HG02840 (cell line): ENCODE measurements around the gene MBOAT7.
"Not testable (repeated sequence)": the region's sequence is repeated elsewhere in the genome, so short reads cannot be mapped to it uniquely, and the experiment has no call there.

Experiments used
- ATAC-seq: cut with Tn5 transposase; IDR thresholded peaks from one replicate; pipeline ENCODE4 v1.9.1; 2021; ENCODE audit warnings: mild to moderate bottlenecking, moderate library complexity, moderate number of reproducible peaks; ENCODE audit not compliant: unreplicated experiment, low FRiP score

Gene MBOAT7

GRCh38 chr19:54189145-54189734, at the start of gene MBOAT7:
Gene MBOAT7, minus strand, starts transcription at chr19:54189580. Its CDS starts 1,072 bp downstream, at chr19:54188508.
- peak; percentile 8 for ATAC-seq

DNA sequence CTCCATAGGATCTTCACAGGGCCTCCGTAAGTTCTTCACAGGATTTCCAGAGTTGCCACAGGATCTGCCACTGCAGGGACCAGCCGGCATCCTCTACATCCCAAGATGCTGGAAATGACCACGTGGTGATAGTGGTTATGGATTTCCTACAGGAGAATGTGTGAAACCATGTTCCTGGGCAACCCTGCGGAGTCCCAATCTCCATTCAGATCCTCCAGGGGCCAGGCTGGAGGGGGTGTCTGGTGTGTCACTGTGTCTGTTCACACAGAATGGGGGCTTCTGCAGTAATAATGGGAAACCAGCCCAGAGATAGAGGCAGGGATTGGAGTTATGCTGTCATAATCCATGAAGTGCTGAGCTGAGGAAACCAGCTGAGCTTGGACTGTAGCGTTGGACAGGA, 44.6 kb upstream of the MBOAT7 start:
- ATAC-seq: no peak

GRCh38 chr19:54231077-54231931, 41.9 kb upstream of the MBOAT7 start:
- ATAC-seq: peak; percentile 63

- no peak for ATAC-seq
Observed at GRCh38 chr19:54230031-54230430, 40.7 kb upstream of the MBOAT7 start.

- ATAC-seq: no peak
Observed at GRCh38 chr19:54229146-54229545, 39.8 kb upstream of the MBOAT7 start.

DNA sequence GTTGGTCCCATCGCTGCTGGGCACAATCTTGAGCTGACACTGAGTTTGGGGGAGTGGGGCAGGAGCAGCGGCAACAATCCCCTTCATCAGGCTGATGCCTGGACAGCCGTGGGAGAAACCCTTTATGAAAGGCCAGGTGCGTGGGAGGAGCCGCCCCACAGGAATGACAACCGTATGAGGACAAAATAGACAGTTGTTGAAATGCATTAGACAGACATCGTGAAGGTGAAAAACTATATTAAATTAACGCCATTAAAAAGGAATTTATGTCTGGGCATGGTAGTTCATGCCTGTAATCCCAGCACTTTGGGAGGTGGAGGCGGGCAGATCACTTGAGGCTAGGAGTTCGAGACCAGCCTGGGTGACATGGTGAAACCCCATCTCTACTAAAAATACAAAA, 35.2 kb upstream of the MBOAT7 start:
- not testable (repeated sequence) for ATAC-seq

- not testable (repeated sequence) for ATAC-seq
Observed at GRCh38 chr19:54223937-54224281, 34.5 kb upstream of the MBOAT7 start.

DNA sequence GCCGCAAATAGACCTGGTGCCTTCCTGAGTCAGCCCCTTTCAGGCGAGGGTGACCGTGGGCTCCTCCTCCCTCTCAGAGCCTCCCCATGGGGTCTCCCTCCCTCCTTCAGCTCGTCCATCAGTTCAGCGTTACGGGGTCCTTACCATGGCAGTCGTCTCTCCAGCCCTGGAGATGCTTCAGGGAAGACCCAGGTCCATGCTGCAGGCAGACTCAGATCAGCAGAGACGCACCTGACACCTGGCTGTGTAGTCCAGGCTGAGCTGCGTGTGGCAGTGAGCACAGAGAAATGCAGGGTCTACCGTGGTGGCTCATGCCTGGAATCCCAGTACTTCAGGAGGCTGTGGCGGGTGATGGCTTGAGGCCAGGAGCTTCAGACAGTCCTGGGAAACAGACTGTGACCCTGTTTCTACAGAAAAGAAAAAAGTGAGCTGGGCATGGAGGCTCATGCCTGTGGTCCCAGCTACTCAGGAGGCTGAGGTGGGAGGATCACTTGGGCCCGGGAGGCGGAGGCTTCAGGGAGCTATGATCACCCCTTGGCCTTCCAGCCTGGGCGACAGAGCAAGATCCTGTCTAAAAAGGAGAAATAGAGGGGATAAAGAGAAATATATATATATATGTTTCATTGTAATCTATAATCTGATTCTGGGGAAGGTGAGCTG, 34.0 kb upstream of the MBOAT7 start:
- ATAC-seq: not testable (repeated sequence)

- not testable (repeated sequence) for ATAC-seq
Observed at GRCh38 chr19:54222474-54223276, 33.3 kb upstream of the MBOAT7 start, which contains the start of gene LILRB3. Gene LILRB3, minus strand, starts transcription at chr19:54223007. Its CDS starts 31 bp downstream, at chr19:54222976.

- ATAC-seq: not testable (repeated sequence)
Observed at GRCh38 chr19:54221947-54222346, 32.6 kb upstream of the MBOAT7 start.

DNA sequence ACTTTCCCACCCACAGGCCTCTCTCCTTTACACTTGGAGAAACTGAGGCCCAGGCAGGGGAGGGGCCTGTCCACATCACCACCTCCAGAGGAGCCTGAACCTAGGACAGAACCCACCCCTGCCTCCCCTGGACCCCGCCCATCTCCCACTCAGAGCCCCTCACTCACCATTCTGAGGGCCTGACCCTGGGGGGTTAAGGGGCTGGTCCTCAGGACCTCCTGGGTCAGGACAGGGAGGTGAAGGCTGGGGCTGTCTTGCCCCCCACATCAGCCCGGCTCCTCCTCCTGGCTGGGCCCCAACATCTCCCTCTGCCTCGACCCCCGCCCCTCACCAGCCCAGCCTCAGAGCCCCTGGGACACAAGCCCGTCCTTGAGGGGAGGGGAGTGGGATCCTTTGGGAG, 30.3 kb upstream of the MBOAT7 start:
- ATAC-seq: not testable (repeated sequence)

- no peak for ATAC-seq
Observed at GRCh38 chr19:54218960-54219661, 29.7 kb upstream of the MBOAT7 start.

DNA sequence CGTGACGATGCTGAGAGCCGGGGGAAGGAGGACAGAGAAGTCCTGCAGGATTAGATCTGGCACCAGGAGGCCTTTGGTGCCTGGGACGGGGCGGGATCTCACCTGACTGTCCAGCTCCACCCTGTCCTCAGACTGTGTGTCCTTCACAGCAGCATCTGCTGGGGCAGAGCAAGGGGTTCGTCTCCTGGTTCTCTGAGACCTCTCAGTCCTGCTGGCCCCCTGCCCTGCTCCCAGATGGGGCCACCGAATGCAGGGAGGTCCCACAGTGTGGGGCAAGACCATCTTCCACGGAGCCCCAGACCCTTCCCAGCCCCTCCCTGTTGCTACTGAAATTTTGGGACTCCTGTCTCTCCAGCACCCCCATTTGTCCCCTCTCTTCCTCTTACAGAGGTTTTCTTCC, 28.9 kb upstream of the MBOAT7 start:
- ATAC-seq: no peak

DNA sequence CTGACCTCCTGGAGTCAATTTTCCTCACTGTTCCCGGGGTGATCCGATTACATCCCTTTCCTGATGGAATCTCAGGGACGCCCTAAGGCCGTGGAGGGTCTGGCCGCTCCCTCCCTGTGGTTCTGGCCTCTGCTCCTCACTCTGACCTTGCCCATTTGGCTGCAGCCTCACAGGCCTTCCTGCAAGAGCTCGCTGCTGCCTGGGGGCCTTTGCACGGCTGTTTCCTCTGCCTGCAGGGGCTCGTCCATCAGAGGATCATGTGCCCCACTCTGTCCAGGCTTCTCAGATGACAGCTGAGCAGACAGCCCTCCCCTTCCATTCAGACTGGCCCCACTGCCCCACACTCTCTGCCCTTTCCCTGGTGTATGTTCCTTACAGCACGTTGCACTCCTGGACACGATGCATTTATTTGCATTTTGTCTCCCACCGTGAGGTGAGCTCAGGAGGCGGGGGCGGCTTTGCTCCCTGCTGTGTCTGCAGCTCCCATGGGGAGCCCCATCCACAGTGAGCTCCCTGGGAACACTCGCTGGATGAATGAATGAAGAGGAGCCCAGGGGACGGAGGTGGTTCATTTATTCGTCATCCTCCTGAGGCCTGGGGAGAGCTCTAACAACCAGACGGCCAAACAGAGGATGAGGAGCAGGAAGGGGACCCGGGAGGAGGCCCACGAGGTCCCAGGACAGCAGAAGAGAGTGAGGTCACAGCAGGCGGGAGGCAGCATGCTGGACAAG, 28.3 kb upstream of the MBOAT7 start:
- not testable (repeated sequence) for ATAC-seq

- ATAC-seq: no peak
Observed at GRCh38 chr19:54216869-54217268, 27.5 kb upstream of the MBOAT7 start.

- ATAC-seq: not testable (repeated sequence)
Observed at GRCh38 chr19:54214734-54215133, 25.4 kb upstream of the MBOAT7 start.

DNA sequence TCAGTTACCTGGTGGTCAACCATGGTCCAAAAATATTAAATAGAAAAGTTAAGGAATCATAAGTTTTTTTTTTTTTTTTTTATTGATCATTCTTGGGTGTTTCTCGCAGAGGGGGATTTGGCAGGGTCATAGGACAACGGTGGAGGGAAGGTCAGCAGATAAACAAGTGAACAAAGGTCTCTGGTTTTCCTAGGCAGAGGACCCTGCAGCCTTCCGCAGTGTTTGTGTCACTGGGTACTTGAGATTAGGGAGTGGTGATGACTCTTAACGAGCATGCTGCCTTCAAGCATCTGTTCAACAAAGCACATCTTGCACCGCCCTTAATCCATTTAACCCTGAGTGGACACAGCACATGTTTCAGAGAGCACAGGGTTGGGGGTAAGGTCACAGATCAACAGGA, 24.8 kb upstream of the MBOAT7 start:
- ATAC-seq: not testable (repeated sequence)

- no peak for ATAC-seq
Observed at GRCh38 chr19:54211235-54211634, 21.9 kb upstream of the MBOAT7 start.

DNA sequence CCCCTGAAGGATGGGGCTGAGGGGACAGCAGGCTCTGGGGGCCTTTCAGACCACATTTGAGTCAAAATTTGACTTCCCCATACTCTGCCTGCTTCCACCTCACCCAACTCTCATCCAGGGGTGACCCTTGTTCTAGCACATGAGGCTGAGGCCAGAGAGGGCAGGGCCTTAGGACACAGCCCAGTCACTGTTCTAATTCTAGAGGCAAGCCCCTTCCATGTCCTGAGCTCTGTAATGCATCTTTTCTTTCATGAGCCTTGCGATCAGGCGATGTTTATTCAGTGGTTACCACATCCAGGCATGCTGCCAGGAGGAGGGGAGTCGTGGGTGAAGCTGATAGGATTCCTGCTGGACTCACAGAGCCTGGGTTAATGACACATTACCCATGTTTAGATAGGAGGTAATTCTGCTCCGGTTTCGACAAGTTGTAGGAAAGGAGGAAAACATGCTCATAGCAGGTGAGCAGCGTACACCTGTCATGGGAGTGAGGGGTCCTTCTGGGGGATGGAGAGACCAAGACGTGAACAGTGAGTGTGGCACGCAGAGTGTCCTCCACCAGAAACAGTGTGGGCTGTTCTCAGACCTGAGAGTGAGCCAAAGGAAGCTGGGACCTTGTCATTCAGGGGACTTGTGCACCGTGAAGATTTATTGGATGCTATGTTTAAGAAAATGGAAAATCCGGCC, 20.6 kb upstream of the MBOAT7 start:
- no peak for ATAC-seq
